ENCODE measurements around the gene LMO1. TPM values are rescaled to one million over a fixed set of nuclear protein-coding genes. Genes with fewer than 3 reads are reported as not detected.
A peak's percentile ranks its signal among the peaks of the same experiment; 100 is the strongest.

Gene LMO1
- polyA plus RNA-seq, 1 of the 3 experiments (the other 2 are of a cell fraction) = 0.12 TPM

DNA sequence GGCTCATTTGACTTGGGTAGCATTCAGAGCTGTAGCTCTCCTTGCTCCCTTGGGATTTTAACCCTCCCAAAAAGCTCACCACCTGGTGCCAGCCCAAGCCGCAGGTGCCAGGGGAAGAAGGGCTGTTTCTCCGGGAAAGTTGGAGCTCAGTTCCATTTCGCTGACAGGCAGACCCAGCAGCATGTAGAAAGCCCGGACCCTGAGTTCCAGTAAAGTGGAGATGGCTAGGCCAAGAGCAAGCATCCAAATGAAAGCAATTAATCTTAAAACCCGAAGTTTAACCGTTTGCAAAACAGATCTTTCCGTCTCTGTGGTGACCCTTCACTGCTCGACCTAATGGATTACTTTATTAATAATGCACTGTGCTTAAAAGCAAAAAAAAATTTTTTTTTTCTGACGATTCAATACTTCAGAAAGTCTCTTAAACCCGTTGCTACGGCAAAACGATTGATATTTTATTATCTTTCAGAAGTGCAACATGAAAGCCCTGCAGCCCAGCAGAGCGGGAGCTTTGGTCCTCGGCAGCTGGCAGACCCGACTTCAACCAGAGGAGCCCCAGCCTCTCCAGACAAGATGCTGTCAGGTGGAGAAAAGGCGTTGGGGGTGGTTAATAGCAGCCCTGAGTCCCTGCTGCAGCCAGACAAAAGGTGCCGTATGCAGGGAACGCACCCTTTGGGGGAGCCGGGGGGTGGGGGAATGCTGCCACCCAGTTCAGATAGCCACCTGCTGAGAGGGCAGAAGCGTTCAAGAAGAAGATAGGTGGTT is 3.3 kb downstream of the LMO1 start:
- H4K20me1 ChIP-seq (ENCODE audit: insufficient read depth) = no peaks in the 10 kb centered on the region
- ChIA-PET POLR2A (interaction anchor here (1.2 to 3.8 kb wide), 2 partner anchors 18 to 27 kb away, joined by 7 to 62 read pairs; no protein-coding TSS in a partner anchor), CTCF (interaction anchor here (0.7 to 29.7 kb wide), 8 partner anchors 17 to 306 kb away, joined by 3 to 604 read pairs (median 5); no protein-coding TSS in a partner anchor)
- no peaks in the 10 kb centered on the region for H3K36me3 ChIP-seq (replicated peaks in 1 of 2; ENCODE audit: control insufficient read depth in 1 of 2, insufficient read depth in 2 of 2, low read length in 1 of 2)
- H3K9me2 ChIP-seq = no peaks in the 10 kb centered on the region
- no peak overlapping the region for H3K4me2 ChIP-seq
- H3K9me3 ChIP-seq = no peaks in the 10 kb centered on the region
- peaks cover 3% of the 10 kb centered on the region for H3F3A ChIP-seq (replicated peaks; ENCODE audit: insufficient read depth)
- peak overlapping the region in 1 of 2 experiments; percentile 97; a peak in 2 of 4 replicates for H3K27ac ChIP-seq (ENCODE audit: low read depth in 2 of 2, low read length in 1 of 2)
- H3K79me2 ChIP-seq (ENCODE audit: insufficient read depth) = no peaks in the 10 kb centered on the region
- H3K27me3 ChIP-seq (ENCODE audit: insufficient read depth) = peaks cover 35% of the 10 kb centered on the region
- no peak overlapping the region for H3K9ac ChIP-seq
- TF ChIP-seq RCOR1 (IDR thresholded peaks at IDR 0.05; ENCODE audit: low read length) = no peak
- TF ChIP-seq FOXM1 (IDR thresholded peaks at IDR 0.05; ENCODE audit: low read depth) = no peak
- TF ChIP-seq, protein P1, sequence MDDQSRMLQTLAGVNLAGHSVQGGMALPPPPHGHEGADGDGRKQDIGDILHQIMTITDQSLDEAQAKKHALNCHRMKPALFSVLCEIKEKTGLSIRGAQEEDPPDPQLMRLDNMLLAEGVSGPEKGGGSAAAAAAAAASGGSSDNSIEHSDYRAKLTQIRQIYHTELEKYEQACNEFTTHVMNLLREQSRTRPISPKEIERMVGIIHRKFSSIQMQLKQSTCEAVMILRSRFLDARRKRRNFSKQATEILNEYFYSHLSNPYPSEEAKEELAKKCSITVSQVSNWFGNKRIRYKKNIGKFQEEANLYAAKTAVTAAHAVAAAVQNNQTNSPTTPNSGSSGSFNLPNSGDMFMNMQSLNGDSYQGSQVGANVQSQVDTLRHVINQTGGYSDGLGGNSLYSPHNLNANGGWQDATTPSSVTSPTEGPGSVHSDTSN (IDR thresholded peaks at IDR 0.05) = no peak
- TF ChIP-seq, protein P2, sequence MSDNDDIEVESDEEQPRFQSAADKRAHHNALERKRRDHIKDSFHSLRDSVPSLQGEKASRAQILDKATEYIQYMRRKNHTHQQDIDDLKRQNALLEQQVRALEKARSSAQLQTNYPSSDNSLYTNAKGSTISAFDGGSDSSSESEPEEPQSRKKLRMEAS (IDR thresholded peaks at IDR 0.05; ENCODE audit: low read depth) = no peak
- no peak for TF ChIP-seq FOXJ3 (CRISPR knock-in tag; IDR thresholded peaks at IDR 0.05)
- TF ChIP-seq, protein P3, sequence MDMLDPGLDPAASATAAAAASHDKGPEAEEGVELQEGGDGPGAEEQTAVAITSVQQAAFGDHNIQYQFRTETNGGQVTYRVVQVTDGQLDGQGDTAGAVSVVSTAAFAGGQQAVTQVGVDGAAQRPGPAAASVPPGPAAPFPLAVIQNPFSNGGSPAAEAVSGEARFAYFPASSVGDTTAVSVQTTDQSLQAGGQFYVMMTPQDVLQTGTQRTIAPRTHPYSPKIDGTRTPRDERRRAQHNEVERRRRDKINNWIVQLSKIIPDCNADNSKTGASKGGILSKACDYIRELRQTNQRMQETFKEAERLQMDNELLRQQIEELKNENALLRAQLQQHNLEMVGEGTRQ (IDR thresholded peaks at IDR 0.05; ENCODE audit: borderline replicate concordance, low read depth, low read length) = no peak
- no peak for TF ChIP-seq JUND (IDR thresholded peaks at IDR 0.05)
- 82% methylated on average over 16 of the region's 20 CpGs for WGBS (ENCODE audit: low lambda C conversion rate)
- H3K4me1 ChIP-seq (ENCODE audit: control insufficient read depth in 1 of 2, insufficient read depth in 2 of 2, low read depth in 1 of 2, low read length in 1 of 2) = peaks cover 5 to 73% of the 10 kb centered on the region in 2 experiments; a peak in 2 of 4 replicates
- no peak overlapping the region for H2AFZ ChIP-seq (ENCODE audit: low read depth)
- no peak overlapping the region for H3K4me3 ChIP-seq (ENCODE audit: low read depth in 2 of 2, low read length in 1 of 2)
- no peak for DNase-seq

DNA sequence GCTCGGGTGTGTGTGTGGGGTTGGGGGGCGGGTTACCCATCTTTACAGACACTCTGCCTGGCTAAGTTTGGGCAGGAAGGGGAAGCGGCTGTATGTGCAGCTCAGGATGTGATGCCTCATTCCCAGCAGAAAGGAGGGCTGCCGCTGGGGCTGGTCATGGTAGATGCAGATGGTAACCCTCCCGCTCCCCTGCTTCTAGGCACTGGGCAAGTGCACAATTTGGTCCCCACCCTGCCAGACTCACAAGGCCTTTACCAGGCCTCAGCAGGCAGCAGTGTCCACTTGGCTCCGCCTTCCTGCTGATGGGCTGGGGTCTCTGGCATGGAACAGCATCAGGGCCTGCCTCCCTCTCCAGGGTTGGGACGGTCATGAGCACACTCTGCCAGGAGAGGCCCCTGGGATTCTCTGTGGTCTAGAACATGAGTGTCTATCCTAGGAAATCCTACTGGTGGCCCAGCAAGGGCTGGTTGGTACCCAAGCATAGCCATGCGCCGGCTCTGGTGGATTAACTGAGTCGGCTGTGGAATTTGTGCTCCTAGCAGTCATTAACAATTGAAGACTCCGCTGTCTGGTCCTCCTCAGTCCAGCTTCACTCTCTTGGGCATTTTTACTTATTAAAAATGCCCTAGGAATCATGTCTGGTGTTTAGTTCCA is 4.2 kb downstream of the LMO1 start:
- Histone ChIP-seq H3K36me3 (replicated peaks in 1 of 2; ENCODE audit: control insufficient read depth in 1 of 2, insufficient read depth in 2 of 2, low read length in 1 of 2) (no peaks in the 10 kb centered on the region), H3K9ac (no peak overlapping the region), H3K9me3 (no peaks in the 10 kb centered on the region), H3K4me2 (no peak overlapping the region), H3F3A (replicated peaks; ENCODE audit: insufficient read depth) (peaks cover 3% of the 10 kb centered on the region), H3K27ac (ENCODE audit: low read depth in 2 of 2, low read length in 1 of 2) (peak overlapping the region in 1 of 2 experiments; percentile 79; a peak in 2 of 4 replicates), H3K9me2 (no peaks in the 10 kb centered on the region), H4K20me1 (ENCODE audit: insufficient read depth) (no peaks in the 10 kb centered on the region), H3K4me1 (ENCODE audit: control insufficient read depth in 1 of 2, insufficient read depth in 2 of 2, low read depth in 1 of 2, low read length in 1 of 2) (peaks cover 5 to 78% of the 10 kb centered on the region in 2 experiments; a peak in 2 of 4 replicates), H3K4me3 (ENCODE audit: low read depth in 2 of 2, low read length in 1 of 2) (no peak overlapping the region), H3K27me3 (ENCODE audit: insufficient read depth) (peaks cover 27% of the 10 kb centered on the region), H2AFZ (ENCODE audit: low read depth) (no peak overlapping the region), H3K79me2 (ENCODE audit: insufficient read depth) (no peaks in the 10 kb centered on the region)
- WGBS (ENCODE audit: low lambda C conversion rate) = 75% methylated on average over 7 of the region's 11 CpGs
- TF ChIP-seq, protein P4, sequence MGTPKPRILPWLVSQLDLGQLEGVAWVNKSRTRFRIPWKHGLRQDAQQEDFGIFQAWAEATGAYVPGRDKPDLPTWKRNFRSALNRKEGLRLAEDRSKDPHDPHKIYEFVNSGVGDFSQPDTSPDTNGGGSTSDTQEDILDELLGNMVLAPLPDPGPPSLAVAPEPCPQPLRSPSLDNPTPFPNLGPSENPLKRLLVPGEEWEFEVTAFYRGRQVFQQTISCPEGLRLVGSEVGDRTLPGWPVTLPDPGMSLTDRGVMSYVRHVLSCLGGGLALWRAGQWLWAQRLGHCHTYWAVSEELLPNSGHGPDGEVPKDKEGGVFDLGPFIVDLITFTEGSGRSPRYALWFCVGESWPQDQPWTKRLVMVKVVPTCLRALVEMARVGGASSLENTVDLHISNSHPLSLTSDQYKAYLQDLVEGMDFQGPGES (IDR thresholded peaks at IDR 0.05; ENCODE audit: low read depth, low read length) = no peak
- no peak for TF ChIP-seq SMC3 (IDR thresholded peaks at IDR 0.05; ENCODE audit: low read depth, low read length)
- no peak for TF ChIP-seq TCF12 (IDR thresholded peaks at IDR 0.05)
- TF ChIP-seq YY1 (IDR thresholded peaks at IDR 0.05; ENCODE audit: low read depth) = no peak
- TF ChIP-seq SIN3A (IDR thresholded peaks at IDR 0.05; ENCODE audit: borderline replicate concordance, low read depth, low read length) = no peak
- TF ChIP-seq EP300 (IDR thresholded peaks at IDR 0.05; ENCODE audit: borderline replicate concordance in 1 of 2, low read depth in 1 of 2, low read length in 1 of 2) = no peak
- TF ChIP-seq, protein P5, sequence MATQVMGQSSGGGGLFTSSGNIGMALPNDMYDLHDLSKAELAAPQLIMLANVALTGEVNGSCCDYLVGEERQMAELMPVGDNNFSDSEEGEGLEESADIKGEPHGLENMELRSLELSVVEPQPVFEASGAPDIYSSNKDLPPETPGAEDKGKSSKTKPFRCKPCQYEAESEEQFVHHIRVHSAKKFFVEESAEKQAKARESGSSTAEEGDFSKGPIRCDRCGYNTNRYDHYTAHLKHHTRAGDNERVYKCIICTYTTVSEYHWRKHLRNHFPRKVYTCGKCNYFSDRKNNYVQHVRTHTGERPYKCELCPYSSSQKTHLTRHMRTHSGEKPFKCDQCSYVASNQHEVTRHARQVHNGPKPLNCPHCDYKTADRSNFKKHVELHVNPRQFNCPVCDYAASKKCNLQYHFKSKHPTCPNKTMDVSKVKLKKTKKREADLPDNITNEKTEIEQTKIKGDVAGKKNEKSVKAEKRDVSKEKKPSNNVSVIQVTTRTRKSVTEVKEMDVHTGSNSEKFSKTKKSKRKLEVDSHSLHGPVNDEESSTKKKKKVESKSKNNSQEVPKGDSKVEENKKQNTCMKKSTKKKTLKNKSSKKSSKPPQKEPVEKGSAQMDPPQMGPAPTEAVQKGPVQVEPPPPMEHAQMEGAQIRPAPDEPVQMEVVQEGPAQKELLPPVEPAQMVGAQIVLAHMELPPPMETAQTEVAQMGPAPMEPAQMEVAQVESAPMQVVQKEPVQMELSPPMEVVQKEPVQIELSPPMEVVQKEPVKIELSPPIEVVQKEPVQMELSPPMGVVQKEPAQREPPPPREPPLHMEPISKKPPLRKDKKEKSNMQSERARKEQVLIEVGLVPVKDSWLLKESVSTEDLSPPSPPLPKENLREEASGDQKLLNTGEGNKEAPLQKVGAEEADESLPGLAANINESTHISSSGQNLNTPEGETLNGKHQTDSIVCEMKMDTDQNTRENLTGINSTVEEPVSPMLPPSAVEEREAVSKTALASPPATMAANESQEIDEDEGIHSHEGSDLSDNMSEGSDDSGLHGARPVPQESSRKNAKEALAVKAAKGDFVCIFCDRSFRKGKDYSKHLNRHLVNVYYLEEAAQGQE (IDR thresholded peaks at IDR 0.05; ENCODE audit: low read depth, low read length) = no peak
- TF ChIP-seq, protein P6, sequence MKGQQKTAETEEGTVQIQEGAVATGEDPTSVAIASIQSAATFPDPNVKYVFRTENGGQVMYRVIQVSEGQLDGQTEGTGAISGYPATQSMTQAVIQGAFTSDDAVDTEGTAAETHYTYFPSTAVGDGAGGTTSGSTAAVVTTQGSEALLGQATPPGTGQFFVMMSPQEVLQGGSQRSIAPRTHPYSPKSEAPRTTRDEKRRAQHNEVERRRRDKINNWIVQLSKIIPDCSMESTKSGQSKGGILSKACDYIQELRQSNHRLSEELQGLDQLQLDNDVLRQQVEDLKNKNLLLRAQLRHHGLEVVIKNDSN (IDR thresholded peaks at IDR 0.05; ENCODE audit: borderline replicate concordance, low read depth) = no peak
- TF ChIP-seq, protein P2 (IDR thresholded peaks at IDR 0.05; ENCODE audit: low read depth) = no peak
- TF ChIP-seq NRF1 (IDR thresholded peaks at IDR 0.05; ENCODE audit: low read depth, low read length) = no peak
- DNase-seq = no peak
- ChIA-PET CTCF (interaction anchor here (1.0 to 29.7 kb wide), 4 partner anchors 16 to 78 kb away, joined by 4 to 604 read pairs (median 153); no protein-coding TSS in a partner anchor), POLR2A (interaction anchor here (1.2 to 1.6 kb wide), 3 partner anchors 14 to 17 kb away, joined by 4 to 7 read pairs (median 4); no protein-coding TSS in a partner anchor)
